Non-pigmented ciliary epithelial cell (primary cell): ENCODE data around the gene SOCS3.

ENCODE experiments used
- DNase-seq: peaks from one replicate; pipeline ENCODE4 v3.0.0-alpha.2; 2010; ENCODE audit warnings: low read depth

The SOCS3 gene

GRCh38 chr17:78359997-78360370 is at the start of gene SOCS3:
SOCS3 (minus strand) TSS chr17:78360077; CDS start chr17:78359095, 982 bp downstream.
- DNase-seq, result no peak

- no peak for DNase-seq
Observed at GRCh38 chr17:78409191-78409928, 49.5 kb upstream of the SOCS3 start.

- DNase-seq, result no peak
Observed at GRCh38 chr17:78408476-78409050, 48.7 kb upstream of the SOCS3 start.

GRCh38 chr17:78407387-78408000 is 47.6 kb upstream of the SOCS3 start:
- DNase-seq, result no peak

- DNase-seq, result no peak
Observed at GRCh38 chr17:78406920-78407319, 47.0 kb upstream of the SOCS3 start.

GRCh38 chr17:78406396-78406795 is 46.5 kb upstream of the SOCS3 start:
- DNase-seq, result no peak

- DNase-seq, result no peak
Observed at GRCh38 chr17:78403822-78404221, 43.9 kb upstream of the SOCS3 start.

- DNase-seq, result no peak
Observed at GRCh38 chr17:78401891-78402290, 42.0 kb upstream of the SOCS3 start.

GRCh38 chr17:78401246-78401645 is 41.4 kb upstream of the SOCS3 start:
- no peak for DNase-seq

GRCh38 chr17:78400581-78401240 is 40.8 kb upstream of the SOCS3 start:
- DNase-seq, result no peak

GRCh38 chr17:78399693-78400144 is 39.8 kb upstream of the SOCS3 start:
- DNase-seq, result no peak

- DNase-seq, result no peak
Observed at GRCh38 chr17:78399028-78399692, 39.3 kb upstream of the SOCS3 start.

- no peak for DNase-seq
Observed at GRCh38 chr17:78398390-78398789, 38.5 kb upstream of the SOCS3 start.

GRCh38 chr17:78397681-78398101 is 37.8 kb upstream of the SOCS3 start:
- DNase-seq, result no peak

GRCh38 chr17:78396441-78397337 is 36.8 kb upstream of the SOCS3 start:
- DNase-seq, result no peak

GRCh38 chr17:78395155-78395554 is 35.3 kb upstream of the SOCS3 start:
- no peak for DNase-seq

- no peak for DNase-seq
Observed at GRCh38 chr17:78394209-78394608, 34.3 kb upstream of the SOCS3 start.

- DNase-seq, result no peak
Observed at GRCh38 chr17:78393575-78393974, 33.7 kb upstream of the SOCS3 start.

GRCh38 chr17:78392295-78392694 is 32.4 kb upstream of the SOCS3 start:
- no peak for DNase-seq

GRCh38 chr17:78391843-78392242 is 32.0 kb upstream of the SOCS3 start:
- DNase-seq, result no peak

- no peak for DNase-seq
Observed at GRCh38 chr17:78391051-78391431, 31.2 kb upstream of the SOCS3 start.
